HepG2 (cell line): Measurements from ENCODE around the gene GDAP1L1. TPM values are rescaled to one million over a fixed set of nuclear protein-coding genes. Genes with fewer than 3 reads are reported as not detected.

ENCODE experiments used
- ARNT ChIP-seq: fragments of 450-650 bp; IDR thresholded peaks from 2 replicates; pipeline ENCODE4 v1.6.1; 2017
- ATF2 ChIP-seq: sonication (generic); formaldehyde crosslinking; IDR thresholded peaks from 2 replicates; pipeline ENCODE4 v1.4.0; 2020; ENCODE audit warnings: missing genetic modification reagents
- CBFB ChIP-seq: sonication (generic); formaldehyde crosslinking; IDR thresholded peaks from 2 replicates; pipeline ENCODE4 v1.4.0; 2020; ENCODE audit warnings: missing genetic modification reagents
- CCDC6 ChIP-seq: sonication (generic); formaldehyde crosslinking; IDR thresholded peaks from 2 replicates; pipeline ENCODE4 v1.8.1; 2022; ENCODE audit warnings: mild to moderate bottlenecking, missing genetic modification reagents, moderate library complexity
- CENPBD1 ChIP-seq: sonication (generic); formaldehyde crosslinking; IDR thresholded peaks from 2 replicates; pipeline ENCODE4 v1.8.0; 2022; ENCODE audit warnings: missing genetic modification reagents, low read depth, mild to moderate bottlenecking, borderline replicate concordance
- DBP ChIP-seq: sonication (generic); formaldehyde crosslinking; IDR thresholded peaks from 2 replicates; pipeline ENCODE4 v1.4.0; 2020; ENCODE audit warnings: missing genetic modification reagents; ENCODE audit errors: not compliant biosample characterization
- FOXK2 ChIP-seq: fragments of 450-650 bp; IDR thresholded peaks from 2 replicates; pipeline ENCODE4 v1.6.1; 2016
- GMEB1 ChIP-seq: sonication (generic); formaldehyde crosslinking; IDR thresholded peaks from 2 replicates; pipeline ENCODE4 v1.5.1; 2020; ENCODE audit warnings: missing genetic modification reagents, mild to moderate bottlenecking, borderline replicate concordance
- GPN1 ChIP-seq: sonication (generic); formaldehyde crosslinking; IDR thresholded peaks from 2 replicates; pipeline ENCODE4 v1.5.1; 2020; ENCODE audit warnings: missing genetic modification reagents, borderline replicate concordance
- IRX3 ChIP-seq: sonication (generic); formaldehyde crosslinking; IDR thresholded peaks from 2 replicates; pipeline ENCODE4 v1.8.1; 2023; ENCODE audit warnings: mild to moderate bottlenecking, low read depth, missing genetic modification reagents, borderline replicate concordance
- KLF13 ChIP-seq: sonication (generic); formaldehyde crosslinking; IDR thresholded peaks from 2 replicates; pipeline ENCODE4 v1.4.0; 2020; ENCODE audit warnings: mild to moderate bottlenecking, missing genetic modification reagents
- NFYB ChIP-seq: sonication (generic); formaldehyde crosslinking; IDR thresholded peaks from 2 replicates; pipeline ENCODE4 v1.4.0; 2020; ENCODE audit warnings: missing genetic modification reagents
- NR2F6 ChIP-seq, 2 experiments: IDR thresholded peaks; 2 replicates each; pipeline ENCODE4 v1.6.1; 2016; ENCODE audit warnings: antibody characterized with exemption in 1 of 2, mild to moderate bottlenecking in 1 of 2
- RBM22 ChIP-seq: fragments of 200-400 bp; formaldehyde crosslinking; optimal IDR thresholded peaks from 2 replicates; pipeline ENCODE3; 2017; ENCODE audit warnings: mild to moderate bottlenecking, low read length, moderate library complexity
- SNRNP70 ChIP-seq: fragments of 200-400 bp; formaldehyde crosslinking; IDR thresholded peaks from 2 replicates; pipeline ENCODE4 v1.6.1; 2017; ENCODE audit warnings: mild to moderate bottlenecking, low read depth, low read length, moderate library complexity
- STAT6 ChIP-seq: sonication (generic); formaldehyde crosslinking; IDR thresholded peaks from 2 replicates; pipeline ENCODE4 v1.4.0; 2020; ENCODE audit warnings: missing genetic modification reagents, mild to moderate bottlenecking, borderline replicate concordance
- TBX2 ChIP-seq: sonication (generic); formaldehyde crosslinking; IDR thresholded peaks from 2 replicates; pipeline ENCODE4 v1.5.0; 2020; ENCODE audit warnings: missing genetic modification reagents, mild to moderate bottlenecking, borderline replicate concordance
- TEF ChIP-seq: sonication (generic); formaldehyde crosslinking; IDR thresholded peaks from 2 replicates; pipeline ENCODE4 v1.5.0; 2020; ENCODE audit warnings: missing genetic modification reagents
- ZNF225 ChIP-seq: sonication (generic); formaldehyde crosslinking; IDR thresholded peaks from 2 replicates; pipeline ENCODE4 v1.4.0; 2020; ENCODE audit warnings: mild to moderate bottlenecking, missing genetic modification reagents
- ZNF350 ChIP-seq: sonication (generic); formaldehyde crosslinking; IDR thresholded peaks from 2 replicates; pipeline ENCODE4 v1.4.0; 2020; ENCODE audit warnings: mild to moderate bottlenecking, low read depth, missing genetic modification reagents, borderline replicate concordance
- ZNF496 ChIP-seq: sonication (generic); formaldehyde crosslinking; IDR thresholded peaks from 2 replicates; pipeline ENCODE4 v1.8.1; 2023; ENCODE audit warnings: mild to moderate bottlenecking, moderate library complexity, missing genetic modification reagents; ENCODE audit not compliant: insufficient replicate concordance
- ZNF547 ChIP-seq: sonication (generic); formaldehyde crosslinking; IDR thresholded peaks from 2 replicates; pipeline ENCODE4 v1.5.1; 2020; ENCODE audit warnings: mild to moderate bottlenecking, missing genetic modification reagents
- ZNF644 ChIP-seq: IDR thresholded peaks from 2 replicates; pipeline ENCODE4 v1.6.1; 2016; ENCODE audit warnings: low read depth
- ZNF766 ChIP-seq: sonication (generic); formaldehyde crosslinking; IDR thresholded peaks from 2 replicates; pipeline ENCODE4 v1.5.0; 2020; ENCODE audit warnings: missing genetic modification reagents, borderline replicate concordance
- polyA plus RNA-seq, 8 experiments: library from polyadenylated mRNA; depleted of rRNA in 3 of 8; stranded (reverse) in 7 of 8; unstranded in 1 of 8; fragments of >200 nt; fragmentation: Illumina TruSeq in 4 of 8; extraction: Trizol in 4 of 8; gene quantifications; 2 replicates each; pipeline versions ENCODE4 v1.2.1 to v1.2.3, GENCODE V29; 2011 to 2016; ENCODE audit warnings: low read depth in 4 of 8, missing spikeins in 1 of 8, mixed read lengths in 1 of 8; ENCODE audit not compliant: insufficient read depth in 1 of 8
- total RNA-seq, 5 experiments: library from RNA; depleted of rRNA; stranded (reverse); fragments of >200 nt; fragmentation: Illumina TruSeq; extraction: Trizol; gene quantifications; 2 replicates each; pipeline ENCODE4 v1.2.3, GENCODE V29; 2016; ENCODE audit warnings: low read depth in 1 of 5

GDAP1L1 gene
- total and polyA plus RNA-seq, 2 of the 13 experiments (the other 11 are each of a cell fraction or from before 2014, with no cell fraction given): 0.04 TPM; not detected in 1

GRCh38 chr20:44282192-44282591 is 35.1 kb downstream of the GDAP1L1 start (continued):
- TF ChIP-seq STAT6 (no peak), CENPBD1 (CRISPR knock-in tag) (no peak), TBX2 (CRISPR knock-in tag) (peak; percentile 43; the same call in 1 of the 2 replicates), IRX3 (CRISPR knock-in tag) (no peak), CCDC6 (CRISPR knock-in tag) (no peak), TEF (CRISPR knock-in tag) (no peak), KLF13 (CRISPR knock-in tag) (no peak), ZNF496 (CRISPR knock-in tag) (no peak), CBFB (no peak), ZNF547 (CRISPR knock-in tag) (0 out of 2 replicates have a peak, but pooled peaks have one; percentile 27), ATF2 (no peak), SNRNP70 (no peak), RBM22 (no peak), ZNF766 (CRISPR knock-in tag) (no peak), FOXK2 (no peak), GPN1 (no peak), ZNF225 (CRISPR knock-in tag) (no peak), NR2F6 (IDR thresholded peaks at IDR 0.05) (no peak), NR2F6 (CRISPR knock-in tag; IDR thresholded peaks at IDR 0.05) (no peak), GMEB1 (CRISPR knock-in tag) (peak; percentile 48; the same call in 1 of the 2 replicates), ARNT (no peak), ZNF644 (CRISPR knock-in tag) (peak; percentile 76; the same call in 1 of the 2 replicates), NFYB (CRISPR knock-in tag) (no peak), DBP (CRISPR knock-in tag) (no peak), ZNF350 (CRISPR knock-in tag) (no peak)
